ENCODE results near the gene ETS2. TPM values are rescaled to one million over a fixed set of nuclear protein-coding genes. Genes with fewer than 3 reads are reported as not detected.

Gene ETS2
- total RNA-seq, 4 donors from 2014 or later = 72.6 to 147 (median 98.5) TPM

- no peaks in the 10 kb centered on the region for H3K9me3 ChIP-seq
- H3K36me3 ChIP-seq = no peaks in the 10 kb centered on the region
- DNase-seq = no peak
- peaks cover 0 to 5% of the 10 kb centered on the region in 2 donors for H3K4me1 ChIP-seq
- intact Hi-C loops (cut with DNase I; ENCODE audit: low total_unique reads) = no loop called here
- no peak overlapping the region for H3K4me3 ChIP-seq
- H3K27me3 ChIP-seq = no peaks in the 10 kb centered on the region
- TF ChIP-seq POLR2A (IDR thresholded peaks at IDR 0.05) = no peak
- TF ChIP-seq CTCF (IDR thresholded peaks at IDR 0.05) = no peak
- H3K27ac ChIP-seq = no peak overlapping the region
These were observed 28.2 kb upstream of the ETS2 start for GRCh38 chr21:38777531-38777930.

GRCh38 chr21:38780879-38781278 is 24.9 kb upstream of the ETS2 start:
- Histone ChIP-seq H3K4me1 (no peaks in the 10 kb centered on the region), H3K9me3 (no peaks in the 10 kb centered on the region), H3K36me3 (no peaks in the 10 kb centered on the region), H3K4me3 (no peak overlapping the region), H3K27me3 (no peaks in the 10 kb centered on the region), H3K27ac (no peak overlapping the region)
- DNase-seq = no peak
- intact Hi-C loops (cut with DNase I; ENCODE audit: low total_unique reads) = no loop called here
- TF ChIP-seq POLR2A (IDR thresholded peaks at IDR 0.05) (no peak), CTCF (IDR thresholded peaks at IDR 0.05) (no peak)

- Histone ChIP-seq H3K4me3 (no peak overlapping the region), H3K4me1 (no peaks in the 10 kb centered on the region), H3K27me3 (no peaks in the 10 kb centered on the region), H3K9me3 (no peaks in the 10 kb centered on the region), H3K36me3 (no peaks in the 10 kb centered on the region), H3K27ac (no peak overlapping the region)
- DNase-seq = no peak
- TF ChIP-seq CTCF (IDR thresholded peaks at IDR 0.05) (no peak), POLR2A (IDR thresholded peaks at IDR 0.05) (no peak)
- intact Hi-C loops (cut with DNase I; ENCODE audit: low total_unique reads) = no loop called here
These were observed 21.1 kb upstream of the ETS2 start for GRCh38 chr21:38784458-38785266.

GRCh38 chr21:38785483-38785882 is 20.2 kb upstream of the ETS2 start:
- Histone ChIP-seq H3K27me3 (no peaks in the 10 kb centered on the region), H3K4me1 (no peaks in the 10 kb centered on the region), H3K4me3 (no peak overlapping the region), H3K9me3 (no peaks in the 10 kb centered on the region), H3K36me3 (no peaks in the 10 kb centered on the region), H3K27ac (no peak overlapping the region)
- no peak for DNase-seq
- TF ChIP-seq POLR2A (IDR thresholded peaks at IDR 0.05) = no peak
- TF ChIP-seq CTCF (IDR thresholded peaks at IDR 0.05) = no peak
- intact Hi-C loops (cut with DNase I; ENCODE audit: low total_unique reads) = no loop called here

- no peaks in the 10 kb centered on the region for H3K9me3 ChIP-seq
- intact Hi-C loops (cut with DNase I; ENCODE audit: low total_unique reads) = no loop called here
- H3K27me3 ChIP-seq = no peaks in the 10 kb centered on the region
These were observed 18.7 kb upstream of the ETS2 start for GRCh38 chr21:38787016-38787415.

More at GRCh38 chr21:38787016-38787415, 18.7 kb upstream of the ETS2 start:
- H3K27ac ChIP-seq = no peak overlapping the region
- no peak overlapping the region for H3K4me3 ChIP-seq
- DNase-seq = no peak
- TF ChIP-seq POLR2A (IDR thresholded peaks at IDR 0.05) = no peak
- no peak for TF ChIP-seq CTCF (IDR thresholded peaks at IDR 0.05)
- H3K4me1 ChIP-seq = no peaks in the 10 kb centered on the region
- no peaks in the 10 kb centered on the region for H3K36me3 ChIP-seq
